GM19467 (cell line): ENCODE data around the gene SFTA2.
"Not testable (repeated sequence)": the region's sequence is repeated elsewhere in the genome, so short reads cannot be mapped to it uniquely, and the experiment has no call there.

ENCODE experiments used
- ATAC-seq: cut with Tn5 transposase; IDR thresholded peaks from one replicate; pipeline ENCODE4 v1.9.1; 2021; ENCODE audit warnings: mild to moderate bottlenecking, moderate library complexity; ENCODE audit not compliant: unreplicated experiment

The SFTA2 gene

GRCh38 chr6:30914076-30914853 lies 17.7 kb downstream of the SFTA2 start, which contains the start of gene VARS2:
Gene VARS2, plus strand, starts transcription at chr6:30914238. Its CDS starts 599 bp downstream, at chr6:30914837.
- peak; percentile 90 for ATAC-seq

- ATAC-seq = peak; percentile 29
Measured at GRCh38 chr6:30913721-30914075, 18.3 kb downstream of the SFTA2 start.

DNA sequence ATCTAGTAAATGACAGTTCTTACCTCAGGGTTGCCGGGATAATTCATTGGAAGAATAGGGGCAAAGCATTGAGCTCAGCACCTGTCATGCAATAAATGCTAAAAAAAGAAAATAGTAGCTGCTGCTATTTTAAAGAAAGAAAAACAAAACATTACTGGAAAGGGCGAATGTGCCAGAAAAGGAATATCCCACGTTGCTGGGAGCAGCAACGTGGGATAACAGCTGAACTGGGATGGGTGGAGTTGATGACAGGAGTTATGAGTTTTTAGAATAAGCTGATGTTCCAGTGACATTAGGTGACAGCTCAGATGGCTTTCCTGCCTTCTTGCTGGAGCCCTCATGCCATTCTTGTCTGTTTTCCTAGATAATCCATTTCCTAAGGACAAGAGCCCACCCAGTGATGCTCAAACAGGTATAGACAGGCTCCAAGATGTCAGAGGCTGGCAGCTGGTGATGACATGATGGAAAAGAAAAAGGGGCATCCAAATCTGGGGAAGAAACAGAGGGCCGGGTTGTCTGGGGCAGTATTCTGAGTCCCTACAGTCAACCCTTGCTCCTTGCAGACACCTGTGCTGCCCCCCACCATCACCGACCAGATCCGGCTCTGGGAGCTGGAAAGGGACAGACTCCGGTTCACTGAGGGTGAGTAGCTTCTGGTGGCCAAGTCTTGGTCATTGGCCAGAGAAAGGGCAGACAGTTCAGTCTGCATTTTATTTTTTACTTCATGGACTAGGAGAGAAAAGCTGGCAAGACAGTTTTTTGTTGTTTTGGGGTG lies 19.0 kb downstream of the SFTA2 start:
- no peak for ATAC-seq

GRCh38 chr6:30910473-30910872 lies 21.5 kb downstream of the SFTA2 start:
- not testable (repeated sequence) for ATAC-seq

GRCh38 chr6:30908700-30909099 lies 23.3 kb downstream of the SFTA2 start:
- ATAC-seq = no peak

GRCh38 chr6:30907758-30908591 lies 24.0 kb downstream of the SFTA2 start, which contains the start of gene GTF2H4:
Gene GTF2H4, plus strand, starts transcription at chr6:30908207.
- ATAC-seq = peak; percentile 83

- not testable (repeated sequence) for ATAC-seq
Measured at GRCh38 chr6:30907290-30907757, 24.6 kb downstream of the SFTA2 start.

DNA sequence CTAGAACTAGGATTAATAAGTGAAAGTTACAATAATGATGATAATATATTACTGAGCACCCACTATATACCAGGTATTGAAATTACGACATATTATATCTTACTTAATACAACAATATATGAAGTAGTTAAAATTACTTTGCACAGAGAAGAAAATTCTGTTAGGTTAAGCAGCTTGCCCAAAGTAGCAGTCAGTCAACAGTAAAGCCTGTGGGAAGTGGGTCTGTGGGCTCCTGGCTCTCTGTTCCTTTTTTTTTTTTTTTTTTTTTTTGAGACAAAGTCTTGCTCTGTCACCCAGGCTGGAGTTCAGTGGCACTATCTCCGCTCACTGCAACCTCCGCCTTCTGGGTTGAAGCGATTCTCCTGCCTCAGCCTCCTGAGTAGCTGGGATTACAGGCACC lies 28.7 kb downstream of the SFTA2 start:
- no peak for ATAC-seq

GRCh38 chr6:30902709-30903108 lies 29.3 kb downstream of the SFTA2 start:
- ATAC-seq = no peak

- not testable (repeated sequence) for ATAC-seq
Measured at GRCh38 chr6:30902196-30902595, 29.8 kb downstream of the SFTA2 start.

DNA sequence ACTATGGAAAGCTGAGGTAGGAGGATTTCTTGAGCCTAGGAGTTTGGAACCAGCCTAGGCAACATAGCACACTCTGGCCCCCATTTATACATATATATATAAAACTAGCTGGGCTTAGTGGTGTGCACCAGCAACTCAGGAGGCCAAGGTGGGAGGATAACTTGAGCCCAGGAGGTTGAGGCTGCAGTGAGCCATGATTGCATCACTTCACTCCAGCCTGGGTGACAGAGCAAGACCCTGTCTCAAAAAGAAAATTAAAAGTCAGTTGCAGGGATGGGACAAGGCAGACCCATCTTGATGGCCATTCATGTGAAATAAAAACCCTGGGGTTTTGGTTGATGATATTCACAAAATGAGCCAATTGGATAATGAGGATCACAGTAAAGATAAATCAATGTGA lies 30.5 kb downstream of the SFTA2 start:
- ATAC-seq = no peak

DNA sequence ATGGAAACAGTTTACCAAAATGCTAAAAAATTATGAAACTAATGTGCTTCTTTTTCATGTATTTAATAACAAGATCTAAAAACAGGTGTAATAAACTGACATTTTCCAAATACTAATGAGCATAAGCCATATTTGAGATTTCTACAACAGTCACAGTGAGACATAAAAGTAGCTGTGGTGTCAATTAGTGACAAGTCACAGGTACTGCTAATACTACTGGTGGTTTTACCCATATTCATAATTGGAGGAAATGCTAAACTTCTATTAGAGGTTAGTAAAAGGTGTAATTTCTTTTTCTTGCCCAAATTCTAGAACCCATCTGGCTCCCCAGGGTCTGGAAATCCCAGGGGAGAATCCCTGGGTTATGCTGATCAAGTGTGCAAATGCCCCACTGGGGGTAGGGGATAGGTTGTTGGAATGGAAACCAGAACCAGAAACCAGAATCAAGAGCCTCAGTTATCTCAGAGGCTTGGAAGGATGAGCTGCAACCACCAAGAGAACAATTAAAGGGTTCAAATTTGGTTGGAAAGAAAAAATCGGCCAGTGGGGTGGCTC lies 31.0 kb downstream of the SFTA2 start:
- ATAC-seq = no peak

GRCh38 chr6:30898750-30899360 lies 33.1 kb downstream of the SFTA2 start:
- ATAC-seq = no peak

- no peak for ATAC-seq
Measured at GRCh38 chr6:30897882-30898281, 34.1 kb downstream of the SFTA2 start.

DNA sequence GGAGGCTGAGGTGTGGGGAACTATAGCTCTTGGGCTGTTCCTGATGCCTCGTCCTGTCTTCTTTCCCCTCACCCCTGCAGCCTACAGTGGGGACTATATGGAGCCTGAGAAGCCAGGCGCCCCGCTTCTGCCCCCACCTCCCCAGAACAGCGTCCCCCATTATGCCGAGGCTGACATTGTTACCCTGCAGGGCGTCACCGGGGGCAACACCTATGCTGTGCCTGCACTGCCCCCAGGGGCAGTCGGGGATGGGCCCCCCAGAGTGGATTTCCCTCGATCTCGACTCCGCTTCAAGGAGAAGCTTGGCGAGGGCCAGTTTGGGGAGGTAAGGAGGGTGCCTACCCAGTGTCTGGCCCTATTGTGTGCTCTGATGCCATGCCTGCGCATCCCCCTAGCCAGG lies 35.4 kb downstream of the SFTA2 start:
- ATAC-seq = no peak

DNA sequence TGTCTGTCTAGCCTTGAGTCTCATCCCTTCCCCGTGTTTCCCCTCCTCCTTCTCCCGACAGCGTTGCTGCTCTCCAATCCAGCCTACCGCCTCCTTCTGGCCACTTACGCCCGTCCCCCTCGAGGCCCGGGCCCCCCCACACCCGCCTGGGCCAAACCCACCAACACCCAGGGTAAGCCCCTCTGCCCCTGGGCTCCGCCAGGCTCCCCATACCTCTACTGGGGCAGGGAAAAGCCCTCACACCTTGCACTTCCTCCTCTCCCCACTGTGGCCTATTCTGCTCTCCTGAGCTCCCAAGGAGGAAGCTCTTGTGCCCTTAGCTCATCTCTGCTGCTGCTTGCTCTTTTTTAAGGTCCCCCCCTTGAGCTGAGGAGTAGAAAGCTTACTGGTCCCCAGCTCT lies 36.6 kb downstream of the SFTA2 start:
- no peak for ATAC-seq

GRCh38 chr6:30894935-30895334 lies 37.0 kb downstream of the SFTA2 start:
- no peak for ATAC-seq

- no peak for ATAC-seq
Measured at GRCh38 chr6:30894381-30894780, 37.6 kb downstream of the SFTA2 start.

GRCh38 chr6:30893666-30894065 lies 38.3 kb downstream of the SFTA2 start:
- ATAC-seq = no peak

DNA sequence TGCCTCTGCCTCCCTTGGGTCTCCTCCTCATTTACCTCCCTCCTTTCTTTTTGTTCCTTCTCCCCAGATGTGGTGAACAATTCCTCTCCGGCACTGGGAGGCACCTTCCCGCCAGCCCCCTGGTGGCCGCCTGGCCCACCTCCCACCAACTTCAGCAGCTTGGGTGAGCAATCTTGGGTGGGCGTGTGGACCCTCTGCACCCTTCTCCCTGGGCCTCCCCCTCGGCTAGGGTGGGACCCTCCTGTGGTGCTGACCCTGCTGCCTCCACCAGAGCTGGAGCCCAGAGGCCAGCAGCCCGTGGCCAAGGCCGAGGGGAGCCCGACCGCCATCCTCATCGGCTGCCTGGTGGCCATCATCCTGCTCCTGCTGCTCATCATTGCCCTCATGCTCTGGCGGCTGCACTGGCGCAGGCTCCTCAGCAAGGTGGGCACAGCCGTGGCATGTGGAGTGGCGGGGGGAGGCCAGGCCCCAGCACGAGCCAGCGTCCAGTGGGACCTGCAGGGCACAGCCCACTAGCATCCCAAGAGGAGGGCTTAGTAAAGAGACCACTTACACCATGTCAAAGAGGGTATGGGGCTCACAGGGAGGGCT lies 38.9 kb downstream of the SFTA2 start:
- ATAC-seq = no peak
